ENCODE results near the gene CLCN6. TPM values are rescaled to one million over a fixed set of nuclear protein-coding genes. Genes with fewer than 3 reads are reported as not detected.
A peak's percentile ranks its signal among the peaks of the same experiment; 100 is the strongest.

CLCN6 gene
- total and polyA plus RNA-seq, 7 experiments from 2014 or later = 3.4 to 23.0 (median 17.4) TPM

DNA sequence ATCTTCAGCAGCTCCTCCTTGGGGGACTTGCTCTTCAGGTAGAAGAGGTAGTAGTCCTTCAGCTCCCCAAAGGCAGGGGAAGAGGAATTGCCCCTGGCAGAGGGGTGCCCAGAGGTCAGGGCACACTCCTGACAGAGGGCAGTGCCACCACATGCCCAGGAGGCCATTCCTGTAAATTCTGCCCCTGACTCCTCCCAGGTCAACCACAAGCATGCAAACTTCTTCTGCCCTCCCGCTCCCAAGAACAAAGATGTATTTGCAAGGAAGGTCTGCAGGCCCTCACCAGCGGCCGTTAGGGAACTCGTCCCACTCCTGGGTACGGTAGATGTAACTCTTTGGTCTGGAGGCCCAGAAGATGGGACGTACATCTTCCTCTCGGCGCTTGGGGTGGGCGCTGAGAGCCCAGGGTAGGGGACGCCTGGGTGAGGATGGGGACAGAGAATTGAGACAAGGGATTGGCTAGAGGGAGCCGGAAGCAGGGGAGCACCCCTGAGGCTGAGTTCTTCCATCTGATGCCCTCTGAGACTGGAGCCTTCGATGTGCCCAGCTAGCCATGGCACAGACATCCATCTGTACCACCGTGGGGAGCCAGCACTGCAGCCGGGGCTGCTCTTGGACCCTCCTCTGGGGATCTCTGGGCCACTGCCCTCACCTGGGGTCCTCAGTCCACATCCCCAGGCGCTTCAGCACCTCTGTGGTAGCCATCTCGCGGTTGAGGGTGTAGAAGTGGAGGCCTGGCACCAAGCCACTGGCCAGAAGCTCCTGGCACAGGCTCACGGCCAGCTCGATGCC, 11.3 kb upstream of the CLCN6 start:
- H3K4me3 Mint-ChIP-seq = no peak overlapping the region
- Histone ChIP-seq H3K27ac (ENCODE audit: low read depth, low read length) (no peak overlapping the region), H3K4me1 (ENCODE audit: control insufficient read depth in 2 of 2, insufficient read depth in 2 of 2, low read length in 2 of 2) (no peaks in the 10 kb centered on the region), H3K27me3 (ENCODE audit: control insufficient read depth in 2 of 2, insufficient read depth in 2 of 2, low read length in 2 of 2) (no peaks in the 10 kb centered on the region), H3K4me3 (ENCODE audit: low read length) (no peak overlapping the region), H3K9me3 (ENCODE audit: control insufficient read depth in 2 of 3, low read length in 3 of 3) (no peaks in the 10 kb centered on the region), H3K36me3 (ENCODE audit: control insufficient read depth in 2 of 3, insufficient read depth in 3 of 3, low read length in 3 of 3) (peaks cover 0 to 86% (median 10%) of the 10 kb centered on the region in 3 experiments)
- H3K27ac Mint-ChIP-seq = peak overlapping the region in 1 of 9 donors; percentile 9
- no peaks in the 10 kb centered on the region for H3K9me3 Mint-ChIP-seq
- ChIA-PET CTCF (interaction anchor here (0.5 kb wide), 1 partner anchor 327 kb away, joined by 3 read pairs; no protein-coding TSS in a partner anchor), POLR2A (no interaction called here)
- H3K36me3 Mint-ChIP-seq = peaks cover 0 to 35% (median 9%) of the 10 kb centered on the region in 5 donors
- H3K4me1 Mint-ChIP-seq = peaks cover 0 to 5% (median 0%) of the 10 kb centered on the region in 7 donors
- intact Hi-C loops (cut with micrococcal nuclease) = no loop called here
- DNase-seq (no peak), ATAC-seq (no peak)
- H3K27me3 Mint-ChIP-seq = no peaks in the 10 kb centered on the region

DNA sequence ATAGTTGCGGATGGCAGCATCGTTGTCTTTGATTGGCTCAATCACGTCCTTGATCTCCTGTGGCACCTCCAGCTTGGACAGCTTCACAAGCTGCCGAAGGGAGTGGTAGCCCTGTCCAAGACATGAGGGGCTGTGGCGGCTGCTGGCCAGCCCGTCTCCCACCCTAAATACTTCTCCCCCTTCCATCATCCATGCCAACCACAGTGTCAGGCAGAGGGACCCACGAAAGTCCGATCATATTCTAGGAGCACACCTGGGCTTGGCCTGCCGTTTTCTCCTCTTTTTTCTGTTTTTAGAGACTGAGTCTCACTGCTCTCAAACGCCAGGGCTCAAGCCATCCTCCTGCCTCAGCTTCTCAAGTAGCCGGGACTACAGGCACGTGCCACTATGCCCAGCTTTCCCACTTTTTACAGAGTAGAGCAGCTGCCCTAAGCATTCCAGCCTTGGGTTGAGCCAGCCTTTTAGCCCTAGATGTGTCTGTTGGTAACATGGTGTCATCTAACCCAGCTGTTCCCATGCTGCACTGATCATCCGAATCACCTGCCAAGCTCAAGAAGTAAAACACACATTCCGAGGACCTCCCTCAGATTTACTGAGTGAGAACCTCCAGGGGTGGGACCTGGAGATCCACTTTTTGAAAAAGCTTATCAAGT, 10.6 kb upstream of the CLCN6 start:
- intact Hi-C loops (cut with micrococcal nuclease) = no loop called here
- no peak overlapping the region for H3K27ac ChIP-seq (ENCODE audit: low read depth, low read length)
- H3K4me3 Mint-ChIP-seq = no peak overlapping the region
- no peaks in the 10 kb centered on the region for H3K9me3 ChIP-seq (ENCODE audit: control insufficient read depth in 2 of 3, low read length in 3 of 3)
- CTCF ChIA-PET = interaction anchor here (0.5 kb wide), 1 partner anchor 326 kb away, joined by 3 read pairs; no protein-coding TSS in a partner anchor
- H3K27ac Mint-ChIP-seq = peak overlapping the region in 2 of 9 donors; percentile 26 to 78
- peaks cover 0 to 86% (median 12%) of the 10 kb centered on the region in 3 experiments for H3K36me3 ChIP-seq (ENCODE audit: control insufficient read depth in 2 of 3, insufficient read depth in 3 of 3, low read length in 3 of 3)
- H3K9me3 Mint-ChIP-seq = no peaks in the 10 kb centered on the region
- no peaks in the 10 kb centered on the region for H3K27me3 Mint-ChIP-seq
- H3K4me1 ChIP-seq (ENCODE audit: control insufficient read depth in 2 of 2, insufficient read depth in 2 of 2, low read length in 2 of 2) = no peaks in the 10 kb centered on the region
- POLR2A ChIA-PET = no interaction called here
- no peak for ATAC-seq
- H3K27me3 ChIP-seq (ENCODE audit: control insufficient read depth in 2 of 2, insufficient read depth in 2 of 2, low read length in 2 of 2) = no peaks in the 10 kb centered on the region
- H3K4me1 Mint-ChIP-seq = peaks cover 0 to 5% (median 0%) of the 10 kb centered on the region in 7 donors
- H3K4me3 ChIP-seq (ENCODE audit: low read length) = no peak overlapping the region
- peaks cover 0 to 41% (median 9%) of the 10 kb centered on the region in 5 donors for H3K36me3 Mint-ChIP-seq
- DNase-seq = no peak

DNA sequence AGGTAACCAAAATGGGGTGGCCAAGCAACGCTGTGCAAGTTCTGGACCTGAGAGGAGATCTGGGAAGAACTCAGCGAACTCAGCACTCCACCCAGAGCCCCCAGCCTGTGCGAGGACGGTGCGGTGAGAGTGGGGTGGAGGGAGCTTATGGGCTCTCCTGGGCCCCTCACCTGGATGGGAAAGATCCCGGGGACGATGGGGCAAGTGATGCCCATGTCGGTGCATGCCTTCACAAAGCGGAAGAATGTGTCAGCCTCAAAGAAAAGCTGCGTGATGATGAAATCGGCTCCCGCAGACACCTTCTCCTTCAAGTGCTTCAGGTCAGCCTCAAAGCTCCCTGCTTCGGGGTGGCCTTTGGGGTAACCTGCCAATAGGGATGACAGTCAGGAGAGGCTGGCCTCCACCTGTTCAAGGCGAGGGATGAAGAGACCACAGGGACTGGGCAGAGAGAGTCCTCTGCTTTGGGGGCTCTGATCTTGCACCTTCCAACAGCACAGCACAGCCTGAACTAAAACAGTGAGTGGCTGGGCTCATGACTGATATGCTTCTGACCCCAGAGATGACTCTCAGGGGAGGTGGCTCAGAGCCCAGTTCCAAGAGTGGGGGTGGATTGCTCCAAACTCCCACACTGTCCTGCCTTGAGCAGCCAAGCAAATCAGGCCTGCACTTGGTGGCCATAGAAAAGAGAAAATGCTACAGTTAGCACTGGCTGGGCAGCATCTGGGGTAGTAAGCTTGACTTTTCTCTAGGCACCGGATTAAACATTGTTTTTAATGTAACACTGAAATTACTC, 9.8 kb upstream of the CLCN6 start:
- POLR2A ChIA-PET = interaction anchor here (1.0 kb wide), 1 partner anchor 10 kb away, joined by 4 read pairs; the partner anchor contains the start of genes CLCN6 and MTHFR
- no peaks in the 10 kb centered on the region for H3K9me3 Mint-ChIP-seq
- H3K27ac ChIP-seq (ENCODE audit: low read depth, low read length) = no peak overlapping the region
- DNase-seq = no peak
- CTCF ChIA-PET = interaction anchor here (0.6 kb wide), 1 partner anchor 15 kb away, joined by 3 read pairs; no protein-coding TSS in a partner anchor
- peaks cover 5 to 43% (median 9%) of the 10 kb centered on the region in 5 donors for H3K36me3 Mint-ChIP-seq
- peaks cover 0 to 86% (median 18%) of the 10 kb centered on the region in 3 experiments for H3K36me3 ChIP-seq (ENCODE audit: control insufficient read depth in 2 of 3, insufficient read depth in 3 of 3, low read length in 3 of 3)
- H3K4me3 ChIP-seq (ENCODE audit: low read length) = no peak overlapping the region
- H3K27me3 ChIP-seq (ENCODE audit: control insufficient read depth in 2 of 2, insufficient read depth in 2 of 2, low read length in 2 of 2) = no peaks in the 10 kb centered on the region
- no peaks in the 10 kb centered on the region for H3K4me1 ChIP-seq (ENCODE audit: control insufficient read depth in 2 of 2, insufficient read depth in 2 of 2, low read length in 2 of 2)
- no peaks in the 10 kb centered on the region for H3K9me3 ChIP-seq (ENCODE audit: control insufficient read depth in 2 of 3, low read length in 3 of 3)
- intact Hi-C loops (cut with micrococcal nuclease) = no loop called here
- no peak overlapping the region for H3K27ac Mint-ChIP-seq
- ATAC-seq = no peak
- no peaks in the 10 kb centered on the region for H3K27me3 Mint-ChIP-seq
- peaks cover 0 to 6% (median 2%) of the 10 kb centered on the region in 7 donors for H3K4me1 Mint-ChIP-seq
- H3K4me3 Mint-ChIP-seq = no peak overlapping the region

GRCh38 chr1:11797525-11798216, 8.3 kb upstream of the CLCN6 start:
- Mint-ChIP-seq H3K27me3 (no peaks in the 10 kb centered on the region), H3K4me3 (no peak overlapping the region), H3K9me3 (no peaks in the 10 kb centered on the region), H3K27ac (no peak overlapping the region), H3K36me3 (peaks cover 5 to 41% (median 9%) of the 10 kb centered on the region in 5 donors), H3K4me1 (peaks cover 6 to 16% (median 13%) of the 10 kb centered on the region in 7 donors)
- ATAC-seq = no peak
- Histone ChIP-seq H3K36me3 (ENCODE audit: control insufficient read depth in 2 of 3, insufficient read depth in 3 of 3, low read length in 3 of 3) (peaks cover 0 to 72% (median 18%) of the 10 kb centered on the region in 3 experiments), H3K4me1 (ENCODE audit: control insufficient read depth in 2 of 2, insufficient read depth in 2 of 2, low read length in 2 of 2) (peaks cover 5 to 8% of the 10 kb centered on the region in 2 donors), H3K9me3 (ENCODE audit: control insufficient read depth in 2 of 3, low read length in 3 of 3) (no peaks in the 10 kb centered on the region), H3K27me3 (ENCODE audit: control insufficient read depth in 2 of 2, insufficient read depth in 2 of 2, low read length in 2 of 2) (no peaks in the 10 kb centered on the region), H3K4me3 (ENCODE audit: low read length) (no peak overlapping the region), H3K27ac (ENCODE audit: low read depth, low read length) (no peak overlapping the region)
- ChIA-PET CTCF (interaction anchor here (0.6 kb wide), 1 partner anchor 14 kb away, joined by 3 read pairs; no protein-coding TSS in a partner anchor), POLR2A (no interaction called here)
- DNase-seq = no peak
- intact Hi-C loops (cut with micrococcal nuclease) = no loop called here

DNA sequence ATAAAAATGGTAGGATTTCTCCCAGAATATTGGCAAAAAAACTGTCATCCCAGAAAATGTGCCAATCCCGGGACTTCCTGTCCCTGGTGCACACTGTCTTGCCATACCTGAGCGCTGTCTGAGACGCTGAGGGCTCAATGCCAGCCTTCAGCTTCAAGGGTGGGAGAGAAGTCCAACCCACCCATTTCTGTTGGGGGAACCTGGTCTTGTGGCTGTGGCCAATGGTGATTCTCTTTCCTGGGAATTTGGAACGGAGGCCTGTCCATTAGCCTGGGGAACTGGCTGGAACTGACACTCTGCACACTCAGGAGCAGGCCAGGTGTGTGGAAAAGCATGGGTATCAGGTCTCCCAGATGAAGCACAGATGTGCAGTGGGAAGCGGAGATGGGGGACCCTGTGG, 6.9 kb upstream of the CLCN6 start:
- Mint-ChIP-seq H3K27ac (no peak overlapping the region), H3K4me3 (no peak overlapping the region), H3K36me3 (peaks cover 5 to 39% (median 9%) of the 10 kb centered on the region in 5 donors), H3K27me3 (no peaks in the 10 kb centered on the region), H3K9me3 (no peaks in the 10 kb centered on the region), H3K4me1 (peaks cover 14 to 31% (median 24%) of the 10 kb centered on the region in 7 donors)
- ChIA-PET POLR2A (no interaction called here), CTCF (no interaction called here)
- peaks cover 16 to 22% of the 10 kb centered on the region in 2 donors for H3K4me1 ChIP-seq (ENCODE audit: control insufficient read depth in 2 of 2, insufficient read depth in 2 of 2, low read length in 2 of 2)
- ATAC-seq (no peak), DNase-seq (no peak)
- no peaks in the 10 kb centered on the region for H3K9me3 ChIP-seq (ENCODE audit: control insufficient read depth in 2 of 3, low read length in 3 of 3)
- H3K36me3 ChIP-seq (ENCODE audit: control insufficient read depth in 2 of 3, insufficient read depth in 3 of 3, low read length in 3 of 3) = peaks cover 0 to 63% (median 15%) of the 10 kb centered on the region in 3 experiments
- intact Hi-C loops (cut with micrococcal nuclease) = no loop called here
- no peaks in the 10 kb centered on the region for H3K27me3 ChIP-seq (ENCODE audit: control insufficient read depth in 2 of 2, insufficient read depth in 2 of 2, low read length in 2 of 2)
- no peak overlapping the region for H3K27ac ChIP-seq (ENCODE audit: low read depth, low read length)
- H3K4me3 ChIP-seq (ENCODE audit: low read length) = no peak overlapping the region

DNA sequence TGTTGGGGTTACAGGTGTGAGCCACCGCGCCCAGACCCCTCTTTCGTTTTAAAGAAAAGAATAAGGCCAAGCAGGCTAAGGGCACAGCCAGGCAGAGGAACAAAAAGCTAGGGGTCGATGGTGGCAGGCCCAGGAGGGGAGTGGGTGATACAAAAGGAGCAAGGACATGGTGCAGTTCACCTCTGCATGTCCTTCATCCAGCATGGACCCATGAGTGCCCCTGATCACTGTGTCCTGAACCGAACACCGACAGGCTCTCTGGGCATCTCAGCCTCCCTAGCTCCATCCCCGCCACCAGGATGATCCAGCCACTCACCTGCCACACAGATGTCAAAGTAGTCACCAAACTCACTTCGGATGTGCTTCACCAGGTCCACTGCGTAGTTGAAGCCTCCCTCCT, 6.1 kb upstream of the CLCN6 start:
- H3K9me3 Mint-ChIP-seq = no peaks in the 10 kb centered on the region
- peaks cover 14 to 39% (median 32%) of the 10 kb centered on the region in 7 donors for H3K4me1 Mint-ChIP-seq
- H3K4me3 Mint-ChIP-seq = no peak overlapping the region
- no peak overlapping the region for H3K27ac ChIP-seq (ENCODE audit: low read depth, low read length)
- H3K36me3 ChIP-seq (ENCODE audit: control insufficient read depth in 2 of 3, insufficient read depth in 3 of 3, low read length in 3 of 3) = peaks cover 0 to 55% (median 12%) of the 10 kb centered on the region in 3 experiments
- ChIA-PET CTCF (no interaction called here), POLR2A (interaction anchor here (0.7 kb wide), 1 partner anchor 520 kb away, joined by 3 read pairs; no protein-coding TSS in a partner anchor)
- no peak for DNase-seq
- no peak overlapping the region for H3K27ac Mint-ChIP-seq
- intact Hi-C loops (cut with micrococcal nuclease) = loop anchor here (5.0 to 10.0 kb wide), 5 partner anchors 63 to 1325 kb away; partner anchors contain the start of genes AGTRAP (in 1 of the 2), DFFA (in 1 of the 2), DHRS3 (in 1 of the 2) and EXOSC10 (in 1 of the 2)
- peaks cover 24 to 29% of the 10 kb centered on the region in 2 donors for H3K4me1 ChIP-seq (ENCODE audit: control insufficient read depth in 2 of 2, insufficient read depth in 2 of 2, low read length in 2 of 2)
- no peak overlapping the region for H3K4me3 ChIP-seq (ENCODE audit: low read length)
- no peaks in the 10 kb centered on the region for H3K9me3 ChIP-seq (ENCODE audit: control insufficient read depth in 2 of 3, low read length in 3 of 3)
- no peak for ATAC-seq
- no peaks in the 10 kb centered on the region for H3K27me3 Mint-ChIP-seq
- no peaks in the 10 kb centered on the region for H3K27me3 ChIP-seq (ENCODE audit: control insufficient read depth in 2 of 2, insufficient read depth in 2 of 2, low read length in 2 of 2)
- peaks cover 5 to 33% (median 9%) of the 10 kb centered on the region in 5 donors for H3K36me3 Mint-ChIP-seq

All from naive thymus-derived CD4-positive, alpha-beta T cell (primary cell).